HEK293 (cell line): ENCODE results near the gene GREB1L.

Source experiments
- CTCF ChIA-PET: fragments of 350-600 bp; formaldehyde crosslinking; extraction: SDS; loops from one replicate; lab custom pipeline; 2021; ENCODE audit warnings: antibody characterized with exemption; lab: Yijun Ruan, JAX
- POLR2A ChIA-PET: fragments of 300-600 bp; formaldehyde crosslinking; extraction: SDS; loops from one replicate; lab custom pipeline; 2020; ENCODE audit warnings: antibody characterized with exemption, inconsistent platforms; lab: Yijun Ruan, JAX
- H3K27ac ChIP-seq: fragments of 200-500 bp; sonication (Bioruptor generic); 2 replicates; pipeline ENCODE4 v1.5.1; 2014; ENCODE audit warnings: low read depth, low read length, control low read depth, inconsistent platforms; ENCODE audit errors: extremely low read depth
- H3K36me3 ChIP-seq, 2 experiments: fragments of 200-500 bp in 1 of 2; sonication (Bioruptor generic) in 1 of 2; 1 replicate in 1 of 2; 2 replicates in 1 of 2; pipeline ENCODE4 v1.5.1; 2014 to 2017; ENCODE audit warnings: inconsistent platforms in 2 of 2, low read length in 2 of 2; ENCODE audit not compliant: control insufficient read depth in 2 of 2, insufficient read depth in 1 of 2
- H3K4me1 ChIP-seq: fragments of 200-500 bp; sonication (Bioruptor generic); 2 replicates; pipeline ENCODE4 v1.5.1; 2014; ENCODE audit warnings: mild to moderate bottlenecking, low read length, inconsistent platforms; ENCODE audit not compliant: control insufficient read depth, insufficient read depth
- H3K4me3 ChIP-seq: 2 replicates; pipeline ENCODE4 v1.5.1; 2011; ENCODE audit warnings: low read depth, mild to moderate bottlenecking, control low read depth, low read length, moderate library complexity
- H3K9me3 ChIP-seq: fragments of 200-500 bp; sonication (Bioruptor generic); 2 replicates; pipeline ENCODE4 v1.5.1; 2014; ENCODE audit warnings: low read depth, low read length, inconsistent platforms; ENCODE audit not compliant: control insufficient read depth, insufficient read depth
- KLF1 ChIP-seq: fragments of 450-650 bp; formaldehyde crosslinking; IDR thresholded peaks from 2 replicates; pipeline ENCODE4 v1.5.1; 2016; ENCODE audit warnings: missing biosample characterization, missing genetic modification characterization
- MZF1 ChIP-seq: fragments of 450-650 bp; formaldehyde crosslinking; IDR thresholded peaks from 2 replicates; pipeline ENCODE4 v1.5.1; 2017; ENCODE audit warnings: missing biosample characterization, missing genetic modification characterization, borderline replicate concordance
- PRDM1 ChIP-seq: fragments of 450-650 bp; formaldehyde crosslinking; IDR thresholded peaks from 2 replicates; pipeline ENCODE4; 2016; ENCODE audit warnings: missing biosample characterization, missing genetic modification characterization
- TCF7L2 ChIP-seq: IDR thresholded peaks from 2 replicates; pipeline ENCODE4 v1.6.1; 2011; ENCODE audit warnings: low read depth, mild to moderate bottlenecking, inconsistent platforms, low read length, moderate library complexity, borderline replicate concordance
- ZFHX2 ChIP-seq: fragments of 450-650 bp; formaldehyde crosslinking; conservative IDR thresholded peaks from 2 replicates; pipeline ENCODE4 v1.5.1; 2016; ENCODE audit warnings: missing biosample characterization, missing genetic modification characterization
- ZFP37 ChIP-seq: fragments of 450-650 bp; formaldehyde crosslinking; IDR thresholded peaks from 2 replicates; pipeline ENCODE4 v1.5.1; 2016; ENCODE audit warnings: missing biosample characterization, missing genetic modification characterization
- ZNF146 ChIP-seq: fragments of 450-650 bp; formaldehyde crosslinking; IDR thresholded peaks from 2 replicates; pipeline ENCODE4 v1.5.1; 2016; ENCODE audit warnings: missing biosample characterization, missing genetic modification characterization
- ZNF19 ChIP-seq: fragments of 450-650 bp; formaldehyde crosslinking; IDR thresholded peaks from 2 replicates; pipeline ENCODE4; 2016; ENCODE audit warnings: missing biosample characterization, missing genetic modification characterization, low read depth
- TF ChIP-seq, protein P1 (sequence below): fragments of 450-650 bp; formaldehyde crosslinking; conservative IDR thresholded peaks from 2 replicates; pipeline ENCODE4 v1.5.1; 2016; ENCODE audit warnings: low read depth, missing biosample characterization, missing genetic modification characterization
- TF ChIP-seq, protein P2 (sequence below): fragments of 450-650 bp; formaldehyde crosslinking; IDR thresholded peaks from 2 replicates; pipeline ENCODE4 v1.5.1; 2016; ENCODE audit warnings: missing biosample characterization, missing genetic modification characterization
- TF ChIP-seq, protein P3 (sequence below): fragments of 450-650 bp; formaldehyde crosslinking; IDR thresholded peaks from 2 replicates; pipeline ENCODE4 v1.5.1; 2016; ENCODE audit warnings: missing biosample characterization, missing genetic modification characterization
- TF ChIP-seq, protein P4 (sequence below): fragments of 450-650 bp; formaldehyde crosslinking; IDR thresholded peaks from 2 replicates; pipeline ENCODE4 v1.5.1; 2016; ENCODE audit warnings: missing biosample characterization, missing genetic modification characterization
- TF ChIP-seq, protein P5 (sequence below): fragments of 450-650 bp; formaldehyde crosslinking; IDR thresholded peaks from 2 replicates; pipeline ENCODE4 v1.5.1; 2016; ENCODE audit warnings: missing biosample characterization, missing genetic modification characterization, low read depth
- TF ChIP-seq, protein P6 (sequence below): fragments of 450-650 bp; formaldehyde crosslinking; IDR thresholded peaks from 2 replicates; pipeline ENCODE4 v1.5.1; 2016; ENCODE audit warnings: missing biosample characterization, missing genetic modification characterization
- TF ChIP-seq, protein P7 (sequence below): fragments of 450-650 bp; formaldehyde crosslinking; IDR thresholded peaks from 2 replicates; pipeline ENCODE4 v1.5.1; 2017; ENCODE audit warnings: missing biosample characterization, mild to moderate bottlenecking, missing genetic modification characterization, moderate library complexity
- TF ChIP-seq, protein P8 (sequence below): fragments of 450-650 bp; formaldehyde crosslinking; IDR thresholded peaks from 2 replicates; pipeline ENCODE4 v1.5.1; 2016; ENCODE audit warnings: missing biosample characterization, missing genetic modification characterization

GREB1L gene

DNA sequence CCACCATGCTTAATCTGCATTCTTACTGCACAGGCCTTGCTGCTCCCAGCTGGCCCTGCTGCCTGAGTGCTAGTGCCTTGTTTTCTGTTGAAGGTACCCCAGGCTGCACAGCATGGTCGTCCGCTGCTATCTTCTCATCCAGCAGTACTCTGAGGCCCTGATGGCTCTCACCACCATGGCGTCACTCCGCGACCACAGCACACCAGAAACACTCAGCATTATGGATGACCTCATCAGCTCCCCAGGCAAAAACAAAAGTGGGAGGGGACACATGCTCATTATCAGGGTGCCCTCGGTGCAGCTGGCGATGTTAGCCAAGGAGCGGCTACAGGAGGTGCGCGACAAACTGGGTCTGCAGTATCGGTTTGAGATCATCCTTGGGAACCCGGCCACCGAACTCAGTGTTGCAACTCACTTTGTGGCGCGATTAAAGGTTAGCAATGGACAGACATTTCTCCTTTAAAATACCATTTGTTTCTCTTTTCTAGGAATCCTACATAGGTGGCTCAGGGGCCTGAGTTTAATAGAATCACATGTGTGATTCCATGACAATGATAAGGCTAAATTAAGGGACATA lies 248.0 kb downstream of the GREB1L start:
- TF ChIP-seq PRDM1 (tag by site-specific recombination) (no peak), ZNF19 (tag by site-specific recombination) (no peak)
- Histone ChIP-seq H3K9me3 (no peaks in the 10 kb centered on the region), H3K4me1 (peaks cover 3% of the 10 kb centered on the region; the same call in 1 of the 2 replicates), H3K4me3 (no peak overlapping the region), H3K36me3 (peaks cover 0 to 13% of the 10 kb centered on the region in 2 experiments; a peak in 1 of 3 replicates), H3K27ac (no peak overlapping the region)
- ChIA-PET CTCF (interaction anchor here (0.6 to 2.8 kb wide), 17 partner anchors 9 to 1267 kb away, joined by 3 to 12 read pairs (median 4); partner anchors contain the start of gene ESCO1), POLR2A (no interaction called here)

DNA sequence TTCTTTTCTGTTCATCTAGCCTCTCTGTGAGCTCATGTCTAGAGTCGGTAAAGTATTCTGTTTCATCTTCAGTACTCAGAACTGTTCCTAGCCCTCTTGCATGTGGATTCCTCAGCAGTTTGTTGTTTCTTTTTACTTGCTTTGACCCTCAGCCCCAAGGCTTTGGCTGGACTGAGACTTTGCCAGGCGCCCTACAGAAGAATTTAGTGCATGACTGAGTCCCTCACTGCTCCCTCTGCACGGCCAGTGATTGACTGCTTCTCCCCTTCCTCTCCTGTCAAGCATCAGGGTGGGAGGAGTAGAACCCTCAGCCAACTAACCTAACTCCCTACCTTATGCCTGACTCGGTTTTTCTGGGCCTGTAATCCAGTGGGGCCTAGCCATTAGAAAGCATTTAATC lies 248.7 kb downstream of the GREB1L start:
- H3K36me3 ChIP-seq, result peaks cover 0 to 15% of the 10 kb centered on the region in 2 experiments; a peak in 1 of 3 replicates
- H3K9me3 ChIP-seq, result no peaks in the 10 kb centered on the region
- POLR2A ChIA-PET, result no interaction called here
- no peak overlapping the region for H3K27ac ChIP-seq
- CTCF ChIA-PET, result interaction anchor here (2.8 kb wide), 1 partner anchor 14 kb away, joined by 12 read pairs; no protein-coding TSS in a partner anchor
- no peak overlapping the region for H3K4me3 ChIP-seq
- H3K4me1 ChIP-seq, result no peaks in the 10 kb centered on the region
- TF ChIP-seq ZNF146 (no peak), ZFP37 (no peak), ZFHX2 (tag by site-specific recombination) (no peak), TCF7L2 (no peak), MZF1 (no peak), KLF1 (tag by site-specific recombination) (no peak)
- TF ChIP-seq, protein P1, sequence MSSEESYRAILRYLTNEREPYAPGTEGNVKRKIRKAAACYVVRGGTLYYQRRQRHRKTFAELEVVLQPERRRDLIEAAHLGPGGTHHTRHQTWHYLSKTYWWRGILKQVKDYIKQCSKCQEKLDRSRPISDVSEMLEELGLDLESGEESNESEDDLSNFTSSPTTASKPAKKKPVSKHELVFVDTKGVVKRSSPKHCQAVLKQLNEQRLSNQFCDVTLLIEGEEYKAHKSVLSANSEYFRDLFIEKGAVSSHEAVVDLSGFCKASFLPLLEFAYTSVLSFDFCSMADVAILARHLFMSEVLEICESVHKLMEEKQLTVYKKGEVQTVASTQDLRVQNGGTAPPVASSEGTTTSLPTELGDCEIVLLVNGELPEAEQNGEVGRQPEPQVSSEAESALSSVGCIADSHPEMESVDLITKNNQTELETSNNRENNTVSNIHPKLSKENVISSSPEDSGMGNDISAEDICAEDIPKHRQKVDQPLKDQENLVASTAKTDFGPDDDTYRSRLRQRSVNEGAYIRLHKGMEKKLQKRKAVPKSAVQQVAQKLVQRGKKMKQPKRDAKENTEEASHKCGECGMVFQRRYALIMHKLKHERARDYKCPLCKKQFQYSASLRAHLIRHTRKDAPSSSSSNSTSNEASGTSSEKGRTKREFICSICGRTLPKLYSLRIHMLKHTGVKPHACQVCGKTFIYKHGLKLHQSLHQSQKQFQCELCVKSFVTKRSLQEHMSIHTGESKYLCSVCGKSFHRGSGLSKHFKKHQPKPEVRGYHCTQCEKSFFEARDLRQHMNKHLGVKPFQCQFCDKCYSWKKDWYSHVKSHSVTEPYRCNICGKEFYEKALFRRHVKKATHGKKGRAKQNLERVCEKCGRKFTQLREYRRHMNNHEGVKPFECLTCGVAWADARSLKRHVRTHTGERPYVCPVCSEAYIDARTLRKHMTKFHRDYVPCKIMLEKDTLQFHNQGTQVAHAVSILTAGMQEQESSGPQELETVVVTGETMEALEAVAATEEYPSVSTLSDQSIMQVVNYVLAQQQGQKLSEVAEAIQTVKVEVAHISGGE (tag by site-specific recombination), result no peak
- TF ChIP-seq, protein P2, sequence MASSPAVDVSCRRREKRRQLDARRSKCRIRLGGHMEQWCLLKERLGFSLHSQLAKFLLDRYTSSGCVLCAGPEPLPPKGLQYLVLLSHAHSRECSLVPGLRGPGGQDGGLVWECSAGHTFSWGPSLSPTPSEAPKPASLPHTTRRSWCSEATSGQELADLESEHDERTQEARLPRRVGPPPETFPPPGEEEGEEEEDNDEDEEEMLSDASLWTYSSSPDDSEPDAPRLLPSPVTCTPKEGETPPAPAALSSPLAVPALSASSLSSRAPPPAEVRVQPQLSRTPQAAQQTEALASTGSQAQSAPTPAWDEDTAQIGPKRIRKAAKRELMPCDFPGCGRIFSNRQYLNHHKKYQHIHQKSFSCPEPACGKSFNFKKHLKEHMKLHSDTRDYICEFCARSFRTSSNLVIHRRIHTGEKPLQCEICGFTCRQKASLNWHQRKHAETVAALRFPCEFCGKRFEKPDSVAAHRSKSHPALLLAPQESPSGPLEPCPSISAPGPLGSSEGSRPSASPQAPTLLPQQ (tag by site-specific recombination), result no peak
- TF ChIP-seq, protein P3, sequence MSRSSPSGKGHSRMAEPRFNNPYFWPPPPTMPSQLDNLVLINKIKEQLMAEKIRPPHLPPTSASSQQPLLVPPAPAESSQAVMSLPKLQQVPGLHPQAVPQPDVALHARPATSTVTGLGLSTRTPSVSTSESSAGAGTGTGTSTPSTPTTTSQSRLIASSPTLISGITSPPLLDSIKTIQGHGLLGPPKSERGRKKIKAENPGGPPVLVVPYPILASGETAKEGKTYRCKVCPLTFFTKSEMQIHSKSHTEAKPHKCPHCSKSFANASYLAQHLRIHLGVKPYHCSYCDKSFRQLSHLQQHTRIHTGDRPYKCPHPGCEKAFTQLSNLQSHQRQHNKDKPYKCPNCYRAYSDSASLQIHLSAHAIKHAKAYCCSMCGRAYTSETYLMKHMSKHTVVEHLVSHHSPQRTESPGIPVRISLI, result no peak
- TF ChIP-seq, protein P4, sequence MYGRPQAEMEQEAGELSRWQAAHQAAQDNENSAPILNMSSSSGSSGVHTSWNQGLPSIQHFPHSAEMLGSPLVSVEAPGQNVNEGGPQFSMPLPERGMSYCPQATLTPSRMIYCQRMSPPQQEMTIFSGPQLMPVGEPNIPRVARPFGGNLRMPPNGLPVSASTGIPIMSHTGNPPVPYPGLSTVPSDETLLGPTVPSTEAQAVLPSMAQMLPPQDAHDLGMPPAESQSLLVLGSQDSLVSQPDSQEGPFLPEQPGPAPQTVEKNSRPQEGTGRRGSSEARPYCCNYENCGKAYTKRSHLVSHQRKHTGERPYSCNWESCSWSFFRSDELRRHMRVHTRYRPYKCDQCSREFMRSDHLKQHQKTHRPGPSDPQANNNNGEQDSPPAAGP (tag by site-specific recombination), result no peak
- TF ChIP-seq, protein P5, sequence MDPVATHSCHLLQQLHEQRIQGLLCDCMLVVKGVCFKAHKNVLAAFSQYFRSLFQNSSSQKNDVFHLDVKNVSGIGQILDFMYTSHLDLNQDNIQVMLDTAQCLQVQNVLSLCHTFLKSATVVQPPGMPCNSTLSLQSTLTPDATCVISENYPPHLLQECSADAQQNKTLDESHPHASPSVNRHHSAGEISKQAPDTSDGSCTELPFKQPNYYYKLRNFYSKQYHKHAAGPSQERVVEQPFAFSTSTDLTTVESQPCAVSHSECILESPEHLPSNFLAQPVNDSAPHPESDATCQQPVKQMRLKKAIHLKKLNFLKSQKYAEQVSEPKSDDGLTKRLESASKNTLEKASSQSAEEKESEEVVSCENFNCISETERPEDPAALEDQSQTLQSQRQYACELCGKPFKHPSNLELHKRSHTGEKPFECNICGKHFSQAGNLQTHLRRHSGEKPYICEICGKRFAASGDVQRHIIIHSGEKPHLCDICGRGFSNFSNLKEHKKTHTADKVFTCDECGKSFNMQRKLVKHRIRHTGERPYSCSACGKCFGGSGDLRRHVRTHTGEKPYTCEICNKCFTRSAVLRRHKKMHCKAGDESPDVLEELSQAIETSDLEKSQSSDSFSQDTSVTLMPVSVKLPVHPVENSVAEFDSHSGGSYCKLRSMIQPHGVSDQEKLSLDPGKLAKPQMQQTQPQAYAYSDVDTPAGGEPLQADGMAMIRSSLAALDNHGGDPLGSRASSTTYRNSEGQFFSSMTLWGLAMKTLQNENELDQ (tag by site-specific recombination), result no peak
- TF ChIP-seq, protein P6, sequence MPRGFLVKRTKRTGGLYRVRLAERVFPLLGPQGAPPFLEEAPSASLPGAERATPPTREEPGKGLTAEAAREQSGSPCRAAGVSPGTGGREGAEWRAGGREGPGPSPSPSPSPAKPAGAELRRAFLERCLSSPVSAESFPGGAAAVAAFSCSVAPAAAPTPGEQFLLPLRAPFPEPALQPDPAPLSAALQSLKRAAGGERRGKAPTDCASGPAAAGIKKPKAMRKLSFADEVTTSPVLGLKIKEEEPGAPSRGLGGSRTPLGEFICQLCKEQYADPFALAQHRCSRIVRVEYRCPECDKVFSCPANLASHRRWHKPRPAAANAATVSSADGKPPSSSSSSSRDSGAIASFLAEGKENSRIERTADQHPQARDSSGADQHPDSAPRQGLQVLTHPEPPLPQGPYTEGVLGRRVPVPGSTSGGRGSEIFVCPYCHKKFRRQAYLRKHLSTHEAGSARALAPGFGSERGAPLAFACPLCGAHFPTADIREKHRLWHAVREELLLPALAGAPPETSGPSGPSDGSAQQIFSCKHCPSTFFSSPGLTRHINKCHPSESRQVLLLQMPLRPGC (tag by site-specific recombination), result no peak
- TF ChIP-seq, protein P7, sequence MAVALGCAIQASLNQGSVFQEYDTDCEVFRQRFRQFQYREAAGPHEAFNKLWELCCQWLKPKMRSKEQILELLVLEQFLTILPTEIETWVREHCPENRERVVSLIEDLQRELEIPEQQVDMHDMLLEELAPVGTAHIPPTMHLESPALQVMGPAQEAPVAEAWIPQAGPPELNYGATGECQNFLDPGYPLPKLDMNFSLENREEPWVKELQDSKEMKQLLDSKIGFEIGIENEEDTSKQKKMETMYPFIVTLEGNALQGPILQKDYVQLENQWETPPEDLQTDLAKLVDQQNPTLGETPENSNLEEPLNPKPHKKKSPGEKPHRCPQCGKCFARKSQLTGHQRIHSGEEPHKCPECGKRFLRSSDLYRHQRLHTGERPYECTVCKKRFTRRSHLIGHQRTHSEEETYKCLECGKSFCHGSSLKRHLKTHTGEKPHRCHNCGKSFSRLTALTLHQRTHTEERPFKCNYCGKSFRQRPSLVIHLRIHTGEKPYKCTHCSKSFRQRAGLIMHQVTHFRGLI (tag by site-specific recombination), result no peak
- TF ChIP-seq, protein P8, sequence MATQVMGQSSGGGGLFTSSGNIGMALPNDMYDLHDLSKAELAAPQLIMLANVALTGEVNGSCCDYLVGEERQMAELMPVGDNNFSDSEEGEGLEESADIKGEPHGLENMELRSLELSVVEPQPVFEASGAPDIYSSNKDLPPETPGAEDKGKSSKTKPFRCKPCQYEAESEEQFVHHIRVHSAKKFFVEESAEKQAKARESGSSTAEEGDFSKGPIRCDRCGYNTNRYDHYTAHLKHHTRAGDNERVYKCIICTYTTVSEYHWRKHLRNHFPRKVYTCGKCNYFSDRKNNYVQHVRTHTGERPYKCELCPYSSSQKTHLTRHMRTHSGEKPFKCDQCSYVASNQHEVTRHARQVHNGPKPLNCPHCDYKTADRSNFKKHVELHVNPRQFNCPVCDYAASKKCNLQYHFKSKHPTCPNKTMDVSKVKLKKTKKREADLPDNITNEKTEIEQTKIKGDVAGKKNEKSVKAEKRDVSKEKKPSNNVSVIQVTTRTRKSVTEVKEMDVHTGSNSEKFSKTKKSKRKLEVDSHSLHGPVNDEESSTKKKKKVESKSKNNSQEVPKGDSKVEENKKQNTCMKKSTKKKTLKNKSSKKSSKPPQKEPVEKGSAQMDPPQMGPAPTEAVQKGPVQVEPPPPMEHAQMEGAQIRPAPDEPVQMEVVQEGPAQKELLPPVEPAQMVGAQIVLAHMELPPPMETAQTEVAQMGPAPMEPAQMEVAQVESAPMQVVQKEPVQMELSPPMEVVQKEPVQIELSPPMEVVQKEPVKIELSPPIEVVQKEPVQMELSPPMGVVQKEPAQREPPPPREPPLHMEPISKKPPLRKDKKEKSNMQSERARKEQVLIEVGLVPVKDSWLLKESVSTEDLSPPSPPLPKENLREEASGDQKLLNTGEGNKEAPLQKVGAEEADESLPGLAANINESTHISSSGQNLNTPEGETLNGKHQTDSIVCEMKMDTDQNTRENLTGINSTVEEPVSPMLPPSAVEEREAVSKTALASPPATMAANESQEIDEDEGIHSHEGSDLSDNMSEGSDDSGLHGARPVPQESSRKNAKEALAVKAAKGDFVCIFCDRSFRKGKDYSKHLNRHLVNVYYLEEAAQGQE (tag by site-specific recombination), result no peak
